C4-2B (cell line): ENCODE data around the gene CTNNBL1.

Experiments used
- CTCF ChIP-seq: fragments of 450-650 bp; conservative IDR thresholded peaks from 2 replicates; pipeline ENCODE4 v1.5.1; 2017; ENCODE audit warnings: mild to moderate bottlenecking
- ZFX ChIP-seq: fragments of 450-650 bp; IDR thresholded peaks from 2 replicates; pipeline ENCODE4 v1.6.1; 2017

- peak; percentile 39 for TF ChIP-seq CTCF
- no peak for TF ChIP-seq ZFX
These were observed 64.5 kb downstream of the CTNNBL1 start for GRCh38 chr20:37758332-37758731.
